KMS-11 (cell line): ENCODE results near the gene USP24.

Experiments used
- H2AFZ ChIP-seq: fragments of 200-600 bp; sonication (generic); 2 replicates; pipeline ENCODE4 v1.6.1; 2016; ENCODE audit warnings: antibody characterized with exemption, mixed run types, low read depth
- H3K27ac ChIP-seq: fragments of 200-600 bp; sonication (generic); 2 replicates; pipeline ENCODE4 v1.6.1; 2016; ENCODE audit warnings: mild to moderate bottlenecking, mixed run types
- H3K27me3 ChIP-seq: fragments of 200-600 bp; sonication (generic); 2 replicates; pipeline ENCODE4 v1.6.1; 2017; ENCODE audit warnings: mild to moderate bottlenecking, low read depth, mixed run types, moderate library complexity; ENCODE audit not compliant: insufficient read depth
- H3K36me3 ChIP-seq: fragments of 200-600 bp; sonication (generic); 2 replicates; pipeline ENCODE4 v1.6.1; 2017; ENCODE audit warnings: mild to moderate bottlenecking, mixed run types; ENCODE audit not compliant: insufficient read depth
- H3K4me1 ChIP-seq: fragments of 200-600 bp; sonication (generic); 2 replicates; pipeline ENCODE4 v1.6.1; 2016; ENCODE audit warnings: mild to moderate bottlenecking, low read depth, mixed run types; ENCODE audit not compliant: poor library complexity, severe bottlenecking
- H3K4me2 ChIP-seq: fragments of 200-600 bp; sonication (generic); 2 replicates; pipeline ENCODE4 v1.7.0; 2016; ENCODE audit warnings: mild to moderate bottlenecking, mixed run types
- H3K4me3 ChIP-seq: fragments of 200-600 bp; sonication (generic); IDR thresholded peaks from 2 replicates; pipeline ENCODE4 v1.6.1; 2017; ENCODE audit warnings: low read depth, low read length, mixed read lengths; ENCODE audit not compliant: insufficient read depth
- H3K79me2 ChIP-seq: fragments of 200-600 bp; sonication (generic); 2 replicates; pipeline ENCODE4 v1.6.1; 2016; ENCODE audit warnings: low read depth, mixed run types; ENCODE audit not compliant: insufficient read depth
- H3K9ac ChIP-seq: fragments of 200-600 bp; sonication (generic); 2 replicates; pipeline ENCODE4 v1.6.1; 2016; ENCODE audit warnings: mild to moderate bottlenecking, mixed run types
- H4K20me1 ChIP-seq: fragments of 200-600 bp; sonication (generic); 2 replicates; pipeline ENCODE4 v1.6.1; 2016; ENCODE audit warnings: mild to moderate bottlenecking, mixed run types; ENCODE audit not compliant: insufficient read depth
- TF ChIP-seq, protein P1 (sequence below): fragments of 200-600 bp; sonication (generic); conservative IDR thresholded peaks from 2 replicates; pipeline ENCODE4 v1.6.1; 2017; ENCODE audit warnings: low read depth, mild to moderate bottlenecking, antibody characterized with exemption, low read length, moderate library complexity, mixed read lengths

USP24 gene

DNA sequence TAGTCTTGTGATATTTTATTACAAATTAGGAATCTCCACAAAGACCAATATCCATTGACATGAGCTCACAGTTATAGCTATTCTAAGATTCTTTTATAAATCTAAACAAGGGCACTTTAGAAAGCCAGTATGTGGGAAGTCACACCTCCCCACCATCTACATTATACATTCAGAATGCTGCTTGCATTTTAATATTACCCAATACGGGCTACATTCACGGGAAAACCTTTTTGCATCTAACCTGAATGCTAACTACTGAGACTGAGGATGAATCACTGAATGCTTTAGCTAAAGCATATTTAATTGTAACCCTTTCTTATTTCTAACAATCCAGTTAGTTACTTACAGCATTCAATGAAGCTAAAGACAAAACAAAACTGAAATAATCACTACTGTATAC lies 122.7 kb downstream of the USP24 start:
- TF ChIP-seq, protein P1, sequence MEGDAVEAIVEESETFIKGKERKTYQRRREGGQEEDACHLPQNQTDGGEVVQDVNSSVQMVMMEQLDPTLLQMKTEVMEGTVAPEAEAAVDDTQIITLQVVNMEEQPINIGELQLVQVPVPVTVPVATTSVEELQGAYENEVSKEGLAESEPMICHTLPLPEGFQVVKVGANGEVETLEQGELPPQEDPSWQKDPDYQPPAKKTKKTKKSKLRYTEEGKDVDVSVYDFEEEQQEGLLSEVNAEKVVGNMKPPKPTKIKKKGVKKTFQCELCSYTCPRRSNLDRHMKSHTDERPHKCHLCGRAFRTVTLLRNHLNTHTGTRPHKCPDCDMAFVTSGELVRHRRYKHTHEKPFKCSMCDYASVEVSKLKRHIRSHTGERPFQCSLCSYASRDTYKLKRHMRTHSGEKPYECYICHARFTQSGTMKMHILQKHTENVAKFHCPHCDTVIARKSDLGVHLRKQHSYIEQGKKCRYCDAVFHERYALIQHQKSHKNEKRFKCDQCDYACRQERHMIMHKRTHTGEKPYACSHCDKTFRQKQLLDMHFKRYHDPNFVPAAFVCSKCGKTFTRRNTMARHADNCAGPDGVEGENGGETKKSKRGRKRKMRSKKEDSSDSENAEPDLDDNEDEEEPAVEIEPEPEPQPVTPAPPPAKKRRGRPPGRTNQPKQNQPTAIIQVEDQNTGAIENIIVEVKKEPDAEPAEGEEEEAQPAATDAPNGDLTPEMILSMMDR = no peak
- H3K27ac ChIP-seq = no peak overlapping the region
- no peaks in the 10 kb centered on the region for H4K20me1 ChIP-seq
- H3K36me3 ChIP-seq = peaks cover 3% of the 10 kb centered on the region; the same call in 1 of the 2 replicates
- H3K27me3 ChIP-seq = no peaks in the 10 kb centered on the region
- no peaks in the 10 kb centered on the region for H3K4me1 ChIP-seq
- H2AFZ ChIP-seq = no peak overlapping the region
- H3K4me3 ChIP-seq = no peak overlapping the region
- H3K9ac ChIP-seq = no peak overlapping the region
- no peak overlapping the region for H3K4me2 ChIP-seq
- H3K79me2 ChIP-seq = no peaks in the 10 kb centered on the region

DNA sequence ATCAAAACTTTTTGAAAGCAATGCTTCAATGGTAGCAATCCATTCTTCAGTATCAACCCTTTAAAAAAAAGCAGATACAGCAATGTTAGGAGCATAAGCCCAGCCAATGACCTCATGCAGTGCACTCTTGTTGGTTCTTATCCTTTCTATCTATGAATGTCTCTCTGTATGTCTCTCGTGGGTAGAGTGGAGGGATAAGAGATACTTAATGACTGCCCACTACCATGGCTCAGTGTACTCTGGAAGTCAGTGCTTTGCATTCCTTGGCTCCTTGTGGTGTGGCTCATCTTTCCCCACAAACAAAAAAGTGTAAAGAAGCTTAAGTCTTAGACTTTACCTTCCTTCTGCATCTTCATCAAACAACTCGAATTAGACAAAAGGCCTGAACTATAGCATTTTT lies 125.5 kb downstream of the USP24 start:
- no peaks in the 10 kb centered on the region for H3K36me3 ChIP-seq
- H4K20me1 ChIP-seq = no peaks in the 10 kb centered on the region

DNA sequence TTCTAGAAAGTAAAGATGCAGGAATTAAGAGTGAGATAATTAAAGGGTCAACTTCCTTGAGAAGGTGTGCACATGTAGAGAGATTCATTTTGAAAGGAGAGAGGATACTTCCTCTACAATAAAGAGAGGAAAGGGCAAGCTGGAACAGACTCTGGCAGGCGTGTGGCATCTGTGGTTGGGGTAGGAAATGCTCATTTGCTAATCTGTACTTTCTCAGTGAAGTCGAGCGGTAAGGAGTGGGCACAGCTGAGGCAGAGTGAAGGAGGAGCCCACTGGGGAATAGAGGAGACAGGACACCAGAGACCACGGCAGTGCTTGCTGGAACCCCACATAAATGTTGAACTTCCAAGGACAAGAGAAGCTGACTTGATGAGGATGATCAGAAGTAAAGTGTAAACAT lies 126.8 kb downstream of the USP24 start:
- Histone ChIP-seq H3K4me1 (no peaks in the 10 kb centered on the region), H3K4me3 (no peak overlapping the region), H3K4me2 (no peak overlapping the region), H3K9ac (no peak overlapping the region), H3K79me2 (no peaks in the 10 kb centered on the region), H3K36me3 (no peaks in the 10 kb centered on the region), H3K27ac (no peak overlapping the region), H2AFZ (no peak overlapping the region), H3K27me3 (no peaks in the 10 kb centered on the region), H4K20me1 (no peaks in the 10 kb centered on the region)
- TF ChIP-seq, protein P1 = no peak

More for the DNA sequence above, 125.5 kb downstream of the USP24 start:
- H3K9ac ChIP-seq = no peak overlapping the region
- no peak overlapping the region for H2AFZ ChIP-seq
- H3K27me3 ChIP-seq = no peaks in the 10 kb centered on the region
- H3K4me1 ChIP-seq = no peaks in the 10 kb centered on the region
- no peak overlapping the region for H3K4me2 ChIP-seq
- no peak overlapping the region for H3K4me3 ChIP-seq
- TF ChIP-seq, protein P1 = no peak
- H3K27ac ChIP-seq = no peak overlapping the region
- H3K79me2 ChIP-seq = no peaks in the 10 kb centered on the region

DNA sequence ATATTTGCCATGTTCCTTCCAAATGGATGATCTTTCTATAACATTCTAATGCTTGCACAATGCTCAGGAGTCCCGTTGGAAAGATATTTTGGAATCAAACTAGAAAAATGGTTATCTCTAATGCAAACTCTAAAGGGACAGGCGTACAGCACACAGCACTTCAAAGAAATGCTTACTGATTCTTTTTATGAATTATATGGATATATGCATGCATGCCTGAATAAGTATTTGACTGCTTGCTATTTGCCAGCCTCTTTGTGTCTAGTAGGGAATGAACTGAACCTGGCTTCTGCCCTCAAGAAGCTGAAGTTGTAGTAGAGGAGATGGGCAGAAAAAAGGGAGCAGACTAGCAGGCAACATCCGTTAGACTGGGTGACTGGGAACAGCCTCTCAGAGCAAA lies 127.7 kb downstream of the USP24 start:
- H3K27ac ChIP-seq = no peak overlapping the region
- no peak overlapping the region for H3K9ac ChIP-seq
- no peaks in the 10 kb centered on the region for H3K79me2 ChIP-seq
- TF ChIP-seq, protein P1 = no peak
- no peaks in the 10 kb centered on the region for H3K27me3 ChIP-seq
- no peaks in the 10 kb centered on the region for H4K20me1 ChIP-seq
- H2AFZ ChIP-seq = no peak overlapping the region
- H3K36me3 ChIP-seq = no peaks in the 10 kb centered on the region
- H3K4me1 ChIP-seq = no peaks in the 10 kb centered on the region
- no peak overlapping the region for H3K4me3 ChIP-seq
- H3K4me2 ChIP-seq = no peak overlapping the region
